NCI-H2029 (cell line): ENCODE measurements around the gene SARS1.
A peak's percentile ranks its signal among the peaks of the same experiment; 100 is the strongest.

Experiments used
- DNase-seq: peaks from one replicate; lab custom pipeline; 2025; lab: John Stamatoyannopoulos, UW

SARS1 gene

GRCh38 chr1:109225711-109226445 lies 12.2 kb downstream of the SARS1 start:
- no peak for DNase-seq

DNA sequence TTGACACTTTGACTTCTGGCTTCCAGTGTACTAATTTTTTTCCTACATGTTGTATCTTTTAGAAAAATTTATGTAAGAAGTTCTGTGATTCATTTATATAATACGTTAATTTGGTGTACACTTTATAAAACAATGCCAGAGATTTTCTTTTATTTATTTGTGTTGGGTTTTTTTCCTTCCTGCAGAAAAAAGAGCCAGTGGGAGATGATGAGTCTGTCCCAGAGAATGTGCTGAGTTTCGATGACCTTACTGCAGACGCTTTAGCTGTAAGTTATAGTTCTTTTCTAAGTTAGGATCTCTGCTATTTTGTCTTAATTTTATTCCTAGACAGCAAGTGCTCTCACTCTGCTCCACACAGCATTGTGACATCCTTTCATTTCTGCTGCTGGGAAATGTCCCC lies 14.4 kb downstream of the SARS1 start:
- no peak for DNase-seq

DNA sequence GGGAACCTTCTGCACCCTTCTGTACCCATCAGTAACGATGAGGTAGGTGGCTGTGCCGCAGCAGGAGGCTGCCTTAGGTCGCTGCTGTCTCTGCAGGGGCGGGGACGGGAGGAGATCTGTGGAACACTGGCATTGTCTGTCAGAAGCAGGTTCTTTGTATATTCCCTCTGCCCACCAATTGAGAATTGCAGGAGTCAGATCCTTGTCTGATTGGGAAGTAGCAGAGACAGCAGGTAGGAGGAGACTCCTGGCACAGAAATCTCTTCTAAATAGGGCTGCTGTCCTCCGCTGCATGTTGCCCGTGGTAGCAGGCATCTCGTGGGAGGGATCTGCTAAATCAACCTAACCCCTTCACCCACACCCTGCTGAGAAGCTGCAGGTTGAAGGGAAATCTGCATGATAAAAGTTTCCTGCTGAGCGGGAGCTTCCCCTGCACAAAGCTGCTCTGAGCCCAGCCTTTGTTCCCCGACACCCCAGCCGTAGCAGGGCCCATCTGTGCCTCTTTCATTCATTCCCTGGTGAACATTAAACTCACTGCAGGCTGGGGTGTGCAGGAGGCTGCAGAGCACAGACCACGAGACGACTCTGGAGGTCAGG lies 15.9 kb downstream of the SARS1 start:
- no peak for DNase-seq

DNA sequence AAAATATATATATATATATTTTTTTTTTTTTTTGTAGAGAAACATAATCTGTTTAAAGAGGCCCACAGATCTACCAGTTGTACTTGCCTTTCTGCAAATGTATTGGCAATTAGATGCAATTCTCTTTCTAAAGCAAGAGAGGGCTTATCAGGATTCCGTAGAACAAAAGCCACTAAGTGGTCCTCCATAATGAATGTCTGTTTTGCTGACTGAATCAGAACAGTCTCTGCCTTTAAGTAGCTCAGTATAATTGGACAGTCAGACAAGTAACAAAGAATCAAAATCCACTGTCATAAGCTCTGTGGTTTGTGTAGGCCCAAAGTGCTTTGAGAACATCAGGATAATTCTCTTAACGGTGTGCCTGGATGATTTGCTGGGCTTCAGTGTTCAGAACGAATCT lies 17.3 kb downstream of the SARS1 start:
- DNase-seq: no peak

GRCh38 chr1:109235137-109235536 lies 21.4 kb downstream of the SARS1 start:
- no peak for DNase-seq

- no peak for DNase-seq
Measured at GRCh38 chr1:109237512-109237911, 23.8 kb downstream of the SARS1 start.

DNA sequence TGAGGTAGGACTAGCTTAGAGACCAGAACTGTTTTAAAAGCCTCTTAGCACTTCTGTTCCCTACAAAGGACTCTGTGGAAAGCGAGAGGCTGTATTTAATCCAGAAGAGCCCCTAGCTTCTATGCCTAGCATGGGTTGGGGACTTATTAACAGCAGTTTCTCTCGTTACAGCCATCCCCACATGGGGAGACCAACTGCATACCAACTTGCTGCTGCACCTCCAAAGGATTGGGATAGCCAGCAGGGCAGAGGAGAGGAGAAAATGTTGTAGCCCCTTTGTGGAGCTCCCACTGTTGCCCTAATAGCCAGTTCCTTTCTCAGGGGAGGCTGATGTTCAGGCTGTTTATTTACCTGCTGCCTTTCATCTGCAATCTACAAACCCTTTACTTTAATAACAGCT lies 24.7 kb downstream of the SARS1 start:
- no peak for DNase-seq

DNA sequence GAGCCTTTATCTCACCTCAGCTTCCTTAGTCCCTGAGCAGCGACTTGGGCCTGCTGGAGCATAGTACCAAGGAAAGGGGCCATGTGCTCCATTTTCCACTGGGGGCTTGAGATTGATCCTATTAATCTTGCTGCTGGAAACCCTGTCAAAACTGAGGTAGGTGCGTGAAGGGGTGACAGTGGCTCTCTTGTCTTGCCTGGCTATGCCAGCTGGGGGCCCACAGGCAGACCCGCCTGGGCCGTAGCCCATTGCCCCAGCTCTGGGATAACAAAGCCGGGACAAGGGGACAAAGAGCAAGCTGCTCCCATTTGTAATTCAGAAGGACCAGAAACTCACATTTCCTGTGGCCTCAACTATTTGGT lies 25.3 kb downstream of the SARS1 start:
- no peak for DNase-seq

DNA sequence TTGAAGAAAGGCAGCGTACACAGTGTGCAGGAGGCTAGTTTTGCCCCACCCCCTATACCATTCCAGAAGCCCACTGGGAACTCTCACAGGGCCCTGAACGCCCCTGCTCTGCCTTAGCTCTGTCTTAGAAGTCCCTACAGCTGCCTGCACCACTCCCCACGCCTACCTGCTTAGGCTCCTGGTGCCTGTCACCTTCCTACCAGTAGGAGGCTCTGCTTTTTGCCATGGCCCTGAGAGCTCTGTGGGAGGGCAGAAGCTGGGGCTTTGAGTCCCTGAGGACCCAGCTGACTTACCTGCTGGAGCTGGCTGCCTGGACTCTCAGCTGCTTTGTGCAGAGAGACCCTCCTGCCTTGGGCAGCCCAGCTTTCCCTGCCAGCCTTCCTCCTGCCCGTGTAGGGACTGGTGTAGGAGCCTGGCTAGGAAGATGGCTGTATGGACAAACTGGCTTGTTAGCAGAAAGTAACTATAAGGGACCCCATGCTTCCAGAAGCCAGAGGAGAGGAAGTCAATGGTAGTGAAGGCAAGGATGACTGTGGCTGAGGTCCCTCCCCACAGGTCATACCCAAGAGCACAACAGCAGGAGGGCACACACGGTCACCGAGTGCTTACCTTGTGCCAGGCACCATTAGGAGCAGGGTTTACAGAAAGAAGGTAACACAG lies 25.8 kb downstream of the SARS1 start:
- peak; percentile 31 for DNase-seq

DNA sequence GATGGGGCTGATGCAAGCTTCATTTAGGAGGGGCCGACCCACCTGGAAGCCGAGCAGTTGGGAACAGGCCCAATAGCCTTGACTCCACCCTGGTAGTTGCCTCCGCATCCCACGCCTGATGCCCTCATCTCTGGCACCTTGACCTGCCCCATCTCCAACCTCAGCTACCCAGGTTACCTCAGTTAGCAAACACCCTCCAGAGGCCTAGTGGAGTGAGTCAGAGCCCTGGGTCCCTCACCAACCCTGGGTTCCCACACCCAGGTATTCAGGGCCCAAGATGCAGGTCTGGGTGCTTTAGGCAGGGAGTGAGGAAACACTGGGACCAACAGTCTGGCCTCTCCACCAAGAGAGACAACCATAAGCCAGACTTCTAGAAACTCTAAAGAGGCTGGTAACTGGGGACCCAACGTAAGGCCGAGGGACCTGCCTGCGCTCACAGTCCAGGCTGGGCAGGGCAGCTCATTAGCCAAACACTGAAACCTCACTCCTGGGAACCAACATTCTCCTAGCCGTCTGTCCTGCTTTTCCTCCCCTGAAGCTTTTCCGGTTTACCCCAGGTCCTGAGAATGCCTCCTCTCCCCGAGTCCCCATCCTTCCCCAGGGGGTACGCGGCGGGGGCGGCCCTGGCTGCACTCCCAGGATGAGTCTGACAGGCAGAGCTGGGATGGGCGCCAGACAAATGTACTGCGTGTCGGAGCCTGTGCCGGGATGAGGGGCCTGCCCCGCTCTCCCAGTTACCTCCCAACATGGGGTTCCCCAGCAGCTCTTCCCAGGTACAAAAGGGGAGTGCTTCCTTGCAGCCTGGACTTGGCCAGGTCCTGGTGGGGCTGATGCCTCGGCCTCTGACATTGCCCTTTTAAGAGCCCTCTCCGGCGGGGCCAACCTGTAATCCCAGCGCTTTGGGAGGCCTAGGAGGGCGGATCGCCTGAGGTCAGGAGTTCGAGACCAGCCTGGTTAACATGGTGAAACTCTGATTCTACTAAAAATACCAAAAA lies 26.7 kb downstream of the SARS1 start:
- no peak for DNase-seq

DNA sequence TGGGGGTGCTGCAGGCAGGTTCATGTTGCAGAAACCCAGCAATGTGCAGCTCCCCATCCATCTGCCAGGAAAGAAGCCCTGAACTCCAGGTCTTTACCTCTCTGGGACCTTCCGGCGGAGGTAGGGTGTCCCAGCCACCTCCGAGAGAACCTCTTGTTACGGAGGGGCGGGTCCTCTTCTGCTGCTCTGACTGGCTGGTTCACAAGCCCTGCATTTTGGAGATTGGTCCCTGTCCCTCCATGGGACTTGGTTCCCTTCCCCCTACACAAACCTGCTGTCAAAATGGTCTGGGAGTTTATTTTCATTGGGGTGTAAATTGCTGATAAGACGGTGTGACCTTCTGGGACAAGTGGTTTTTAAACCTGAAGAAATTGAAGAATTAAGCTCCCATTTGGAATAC lies 27.6 kb downstream of the SARS1 start:
- DNase-seq: no peak

- no peak for DNase-seq
Measured at GRCh38 chr1:109241841-109242345, 28.2 kb downstream of the SARS1 start.

GRCh38 chr1:109242387-109242786 lies 28.7 kb downstream of the SARS1 start:
- no peak for DNase-seq

GRCh38 chr1:109243221-109243620 lies 29.5 kb downstream of the SARS1 start:
- DNase-seq: no peak

GRCh38 chr1:109243860-109244552 lies 30.3 kb downstream of the SARS1 start:
- peak; percentile 4 for DNase-seq

- no peak for DNase-seq
Measured at GRCh38 chr1:109246141-109246551, 32.4 kb downstream of the SARS1 start.

GRCh38 chr1:109247401-109248365 lies 34.0 kb downstream of the SARS1 start:
- no peak for DNase-seq

DNA sequence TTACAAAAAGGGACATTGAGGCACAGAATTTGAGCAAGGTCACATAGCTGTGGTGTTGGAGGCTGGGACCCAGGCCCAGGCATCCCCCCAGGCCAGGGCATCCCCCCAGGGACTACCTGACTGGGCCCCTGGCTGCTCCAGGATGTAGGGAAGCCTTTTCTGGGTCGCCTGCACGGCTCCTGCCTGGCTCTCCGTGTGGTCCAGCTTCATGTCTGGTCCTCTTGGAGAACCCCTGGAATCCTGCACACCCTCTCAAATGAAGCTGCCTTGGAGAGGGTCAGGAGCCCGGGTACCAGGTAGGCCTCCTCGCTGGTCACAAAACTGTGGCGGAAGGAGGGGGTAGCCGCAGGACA lies 34.7 kb downstream of the SARS1 start:
- no peak for DNase-seq

- DNase-seq: peak; percentile 52
Measured at GRCh38 chr1:109248797-109249629, 35.3 kb downstream of the SARS1 start, which contains the start of gene CELSR2. Gene CELSR2, plus strand, starts transcription at chr1:109249539. Its CDS starts 541 bp downstream, at chr1:109250080.
